ELF-1 (cell line): Measurements from ENCODE around the gene UBE3C.

Source experiments
- DNase-seq: peaks from one replicate; pipeline ENCODE4 v3.0.0-alpha.2; 2016; ENCODE audit warnings: low read depth, low spot score

Gene UBE3C

GRCh38 chr7:157176771-157177170 lies 38.0 kb downstream of the UBE3C start:
- no peak for DNase-seq

DNA sequence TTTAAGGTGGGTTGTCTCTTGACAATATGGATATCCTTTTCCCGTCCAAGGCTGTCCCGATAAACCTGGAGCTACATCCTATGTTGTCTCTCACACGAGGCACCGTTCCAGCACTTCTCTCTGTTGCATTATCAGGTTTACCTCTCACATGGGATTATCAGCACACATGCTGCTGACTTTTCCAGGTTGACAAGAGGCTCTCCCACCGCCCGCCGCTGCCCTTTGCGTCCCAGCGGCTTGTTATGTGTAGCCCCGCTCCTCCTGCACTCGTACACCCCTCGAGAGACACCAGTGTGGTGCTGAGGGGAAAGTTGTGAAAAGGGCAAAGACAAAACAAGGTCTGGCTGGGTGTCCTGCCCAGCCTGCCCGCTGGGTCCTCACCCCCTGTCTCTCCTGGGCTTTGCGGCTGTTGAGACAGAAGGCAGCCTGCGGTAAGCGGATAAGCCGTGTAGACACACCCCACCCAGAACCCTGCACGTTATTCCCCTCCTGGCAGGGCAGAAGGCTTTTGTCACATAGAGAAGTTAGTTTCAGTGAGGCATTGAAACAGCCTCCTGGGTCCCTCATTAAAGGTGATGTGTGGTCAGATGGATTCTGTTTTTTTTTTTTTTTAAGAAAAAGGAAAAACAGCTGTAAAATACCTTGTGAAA lies 38.7 kb downstream of the UBE3C start:
- no peak for DNase-seq

GRCh38 chr7:157177983-157178381 lies 39.3 kb downstream of the UBE3C start:
- DNase-seq, result no peak

DNA sequence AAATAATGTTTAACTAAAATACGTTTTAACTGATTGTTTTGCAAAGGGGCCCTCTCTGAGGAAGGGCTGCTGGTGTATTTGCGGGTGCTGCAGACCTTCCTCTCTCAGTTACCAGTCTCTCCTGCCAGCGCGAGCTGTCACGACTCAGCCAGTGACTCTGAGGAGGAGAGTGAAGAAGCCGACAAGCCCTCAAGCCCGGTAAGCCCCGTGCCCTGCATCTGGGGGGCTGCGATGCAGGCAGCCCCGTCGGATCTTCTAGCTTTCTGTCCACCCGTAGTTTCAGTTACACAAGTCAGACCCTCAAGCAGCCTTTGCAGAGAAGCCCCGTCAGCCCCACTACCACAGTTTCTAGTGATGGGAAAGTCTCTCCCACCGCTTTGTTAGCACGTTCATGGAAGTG lies 45.1 kb downstream of the UBE3C start:
- DNase-seq, result no peak

DNA sequence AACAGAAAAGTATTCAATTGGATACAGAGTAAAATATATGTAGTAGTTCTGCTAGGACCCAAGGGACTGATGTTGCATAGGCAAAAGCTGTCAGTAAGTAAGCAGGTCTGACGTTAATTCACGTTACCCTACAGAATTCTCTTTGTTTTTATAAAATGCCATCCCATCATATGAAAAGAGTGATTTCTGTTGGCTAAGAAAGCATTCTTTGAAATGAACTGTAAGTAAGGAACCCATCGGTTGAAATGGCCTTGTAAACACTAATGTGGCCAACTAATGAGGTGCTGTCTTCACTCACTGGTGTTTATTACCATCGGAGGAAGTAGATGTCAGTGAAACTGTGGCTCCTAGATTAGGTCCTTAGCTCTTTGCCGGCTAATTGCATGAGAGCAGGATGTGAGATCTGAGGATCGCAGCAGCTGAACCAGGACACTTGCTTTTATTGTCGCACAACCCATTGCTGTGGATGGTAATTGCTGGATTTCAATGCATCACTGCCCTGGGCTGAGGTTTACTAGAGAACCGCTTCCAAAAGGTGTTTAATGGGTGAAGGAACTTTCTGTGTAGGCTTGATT lies 49.5 kb downstream of the UBE3C start:
- DNase-seq, result no peak

DNA sequence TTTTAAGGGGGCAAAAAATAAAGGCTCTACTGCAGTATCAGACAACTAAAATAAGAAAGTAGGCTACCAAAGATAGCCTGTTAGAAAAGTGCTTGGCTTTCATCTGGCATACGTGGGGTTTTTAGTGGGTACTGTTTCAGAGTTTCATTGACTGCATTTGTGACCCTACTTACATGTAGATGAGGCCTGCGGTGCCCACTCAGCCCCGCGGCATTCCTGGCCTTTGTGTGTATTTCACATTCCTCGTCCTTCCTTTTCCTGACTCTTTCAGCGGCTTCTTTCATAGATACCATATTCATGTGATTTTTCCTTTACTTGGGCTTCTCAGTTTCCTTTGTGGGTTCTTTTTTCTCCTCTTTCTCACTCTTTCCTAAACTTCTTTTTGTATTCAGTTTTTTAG lies 50.7 kb downstream of the UBE3C start:
- peak; percentile 14 for DNase-seq

- DNase-seq, result no peak
These were observed 54.1 kb downstream of the UBE3C start for GRCh38 chr7:157192861-157193260.

GRCh38 chr7:157193274-157193673 lies 54.5 kb downstream of the UBE3C start:
- DNase-seq, result no peak

- DNase-seq, result no peak
These were observed 56.2 kb downstream of the UBE3C start for GRCh38 chr7:157194948-157195347.

GRCh38 chr7:157195868-157196267 lies 57.1 kb downstream of the UBE3C start:
- no peak for DNase-seq

DNA sequence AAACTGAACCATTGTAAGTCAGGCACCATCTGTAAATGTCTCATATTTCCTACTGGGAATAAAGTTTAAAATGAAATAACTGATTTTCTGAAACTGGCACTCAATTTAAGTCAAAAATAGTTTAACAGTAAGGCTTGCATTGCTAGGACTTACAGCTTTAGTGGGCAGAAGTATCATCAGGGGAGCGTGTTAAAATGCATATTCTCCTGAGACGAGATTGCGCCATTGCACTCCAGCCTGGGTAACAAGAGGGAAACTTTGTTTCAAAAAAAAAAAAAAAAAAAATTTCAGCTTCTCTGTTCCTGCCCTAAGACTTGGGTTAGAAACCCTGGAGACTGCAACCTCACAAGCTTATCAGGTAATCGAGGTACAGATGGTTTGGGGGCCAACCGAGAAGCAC lies 65.4 kb downstream of the UBE3C start:
- no peak for DNase-seq

DNA sequence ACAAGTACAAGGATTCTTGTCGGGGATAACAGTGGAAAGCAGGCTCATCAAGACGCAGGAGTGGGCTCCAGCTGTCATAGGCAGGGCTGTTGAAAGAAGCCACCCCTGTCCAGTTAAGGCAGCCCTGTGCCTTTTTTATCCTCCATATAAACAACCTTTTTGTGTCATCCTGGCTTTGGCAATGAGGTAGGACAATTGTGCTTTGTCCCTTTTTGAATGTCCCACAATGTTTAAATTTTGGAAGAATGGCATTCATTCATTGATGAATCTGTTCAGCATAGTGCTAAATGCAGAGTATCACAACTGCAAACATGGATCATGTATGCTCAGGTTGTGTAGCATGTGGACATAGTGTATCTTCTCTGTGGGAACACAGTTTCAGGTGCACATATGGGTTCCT lies 66.7 kb downstream of the UBE3C start:
- DNase-seq, result no peak

GRCh38 chr7:157208571-157209413 lies 70.1 kb downstream of the UBE3C start:
- no peak for DNase-seq

DNA sequence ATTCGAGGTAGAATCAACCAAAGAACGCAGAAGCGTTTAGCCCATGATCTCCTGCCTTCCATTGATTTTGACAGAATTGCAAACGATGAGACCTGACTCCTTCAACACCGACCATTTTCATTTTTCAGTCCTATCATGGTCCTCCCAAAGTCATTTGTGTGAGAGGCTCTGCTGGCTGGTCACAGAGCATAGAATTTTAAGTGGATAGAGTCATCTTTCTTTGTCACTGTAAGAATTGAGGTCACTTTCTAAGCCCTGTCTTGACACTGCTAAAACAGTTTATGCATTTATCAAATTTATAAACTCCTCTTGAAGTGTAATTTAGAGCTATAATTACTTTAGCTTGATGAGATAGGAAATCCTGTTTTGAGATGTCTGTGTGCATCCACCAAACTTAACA lies 72.0 kb downstream of the UBE3C start:
- no peak for DNase-seq

DNA sequence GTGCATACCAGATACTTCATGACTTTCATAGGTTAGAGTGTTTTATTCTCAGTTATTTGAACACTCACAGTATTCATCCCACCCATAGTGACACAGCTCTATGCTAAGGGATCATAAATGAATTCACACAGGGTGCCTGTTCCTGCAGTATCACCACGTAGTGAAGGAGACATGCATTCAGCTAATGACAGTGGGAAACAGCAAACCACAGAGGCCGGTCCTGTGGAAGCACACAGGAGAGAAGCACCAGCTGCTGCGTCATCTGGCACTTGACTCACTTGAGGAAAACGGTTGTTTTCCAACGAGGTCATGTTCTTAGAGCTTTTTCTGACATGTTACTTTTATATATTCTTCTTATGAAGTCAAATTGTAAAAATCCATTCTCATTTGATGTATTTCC lies 73.0 kb downstream of the UBE3C start:
- DNase-seq, result no peak

DNA sequence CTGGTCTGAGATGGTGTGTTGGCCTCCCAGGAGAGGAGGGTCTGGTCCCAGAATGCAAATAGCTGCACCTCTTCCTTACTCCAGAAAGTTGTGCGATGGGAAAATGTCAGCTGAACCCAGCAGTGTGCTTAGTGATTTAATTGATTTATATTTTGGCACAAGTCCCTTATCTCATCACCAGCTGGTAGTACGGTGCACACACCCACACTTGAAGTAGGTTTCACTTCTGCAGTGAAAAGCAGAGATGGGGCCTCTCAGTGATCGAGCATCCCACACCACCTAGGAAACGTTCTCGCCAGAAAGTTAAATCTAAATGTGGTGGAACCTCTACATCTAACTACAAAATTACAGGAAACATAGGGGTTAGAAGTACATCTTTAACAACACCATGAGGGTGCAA lies 80.4 kb downstream of the UBE3C start:
- DNase-seq, result no peak

- no peak for DNase-seq
These were observed 82.3 kb downstream of the UBE3C start for GRCh38 chr7:157220916-157221569.

- no peak for DNase-seq
These were observed 84.0 kb downstream of the UBE3C start for GRCh38 chr7:157222687-157223086.

- no peak for DNase-seq
These were observed 85.9 kb downstream of the UBE3C start for GRCh38 chr7:157224627-157225026.

GRCh38 chr7:157228864-157229422 lies 90.2 kb downstream of the UBE3C start:
- DNase-seq, result peak; percentile 48

GRCh38 chr7:157233677-157234076 lies 95.0 kb downstream of the UBE3C start:
- no peak for DNase-seq

DNA sequence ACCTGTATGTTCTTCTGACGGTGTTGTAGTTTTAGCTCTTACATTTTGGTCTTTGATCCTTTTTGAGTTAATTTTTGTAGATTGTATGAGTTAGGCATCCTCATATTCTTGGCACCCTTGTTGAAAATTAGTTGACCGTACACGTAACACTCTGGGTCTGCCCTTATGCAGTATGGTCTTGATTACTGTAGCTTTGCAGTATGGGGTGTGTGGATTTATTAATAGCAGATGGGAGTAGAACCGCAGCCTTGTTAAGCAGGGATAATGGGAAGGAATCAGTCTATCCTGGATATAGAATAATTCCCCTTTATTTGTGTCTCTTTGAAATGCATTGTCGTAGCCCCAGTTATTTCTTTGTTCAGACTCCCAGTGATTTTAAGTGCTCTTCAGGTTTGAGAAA lies 95.5 kb downstream of the UBE3C start:
- no peak for DNase-seq
